HG02970 (cell line): ENCODE results near the gene VANGL1.

ENCODE experiments used
- ATAC-seq: cut with Tn5 transposase; IDR thresholded peaks from one replicate; pipeline ENCODE4 v1.9.1; 2021; ENCODE audit warnings: mild to moderate bottlenecking, moderate library complexity, moderate number of reproducible peaks; ENCODE audit not compliant: unreplicated experiment, low FRiP score

VANGL1 gene

GRCh38 chr1:115643225-115643624, 1.5 kb downstream of the VANGL1 start:
- no peak for ATAC-seq

- no peak for ATAC-seq
Measured at GRCh38 chr1:115643666-115644065, 1.9 kb downstream of the VANGL1 start.

GRCh38 chr1:115644109-115644508, 2.3 kb downstream of the VANGL1 start:
- ATAC-seq: no peak

- no peak for ATAC-seq
Measured at GRCh38 chr1:115647047-115647446, 5.3 kb downstream of the VANGL1 start.

- no peak for ATAC-seq
Measured at GRCh38 chr1:115647507-115647906, 5.7 kb downstream of the VANGL1 start.

GRCh38 chr1:115647919-115648650, 6.3 kb downstream of the VANGL1 start:
- ATAC-seq: no peak

- ATAC-seq: peak; percentile 73
Measured at GRCh38 chr1:115648717-115649691, 7.2 kb downstream of the VANGL1 start.

- ATAC-seq: no peak
Measured at GRCh38 chr1:115649964-115650363, 8.2 kb downstream of the VANGL1 start.

GRCh38 chr1:115650961-115651360, 9.2 kb downstream of the VANGL1 start:
- no peak for ATAC-seq

GRCh38 chr1:115651391-115651790, 9.6 kb downstream of the VANGL1 start:
- ATAC-seq: no peak

- no peak for ATAC-seq
Measured at GRCh38 chr1:115652236-115652788, 10.5 kb downstream of the VANGL1 start.

- no peak for ATAC-seq
Measured at GRCh38 chr1:115654125-115654524, 12.4 kb downstream of the VANGL1 start.

- no peak for ATAC-seq
Measured at GRCh38 chr1:115654663-115655305, 13.0 kb downstream of the VANGL1 start.

- no peak for ATAC-seq
Measured at GRCh38 chr1:115655306-115655663, 13.5 kb downstream of the VANGL1 start.

- no peak for ATAC-seq
Measured at GRCh38 chr1:115655916-115656315, 14.1 kb downstream of the VANGL1 start.

GRCh38 chr1:115656461-115657077, 14.8 kb downstream of the VANGL1 start:
- ATAC-seq: no peak

GRCh38 chr1:115658646-115659045, 16.9 kb downstream of the VANGL1 start:
- ATAC-seq: no peak

GRCh38 chr1:115660151-115660550, 18.4 kb downstream of the VANGL1 start:
- ATAC-seq: no peak

GRCh38 chr1:115661157-115661556, 19.4 kb downstream of the VANGL1 start:
- ATAC-seq: no peak

- no peak for ATAC-seq
Measured at GRCh38 chr1:115665319-115666096, 23.7 kb downstream of the VANGL1 start.
